HEK293T (cell line): Measurements from ENCODE around the gene CDH4.

Experiments used
- CTCF ChIA-PET: fragments of 350-600 bp; formaldehyde crosslinking; extraction: SDS; loops from one replicate; lab custom pipeline; 2021; ENCODE audit warnings: antibody characterized with exemption, inconsistent platforms; lab: Yijun Ruan, JAX
- POLR2A ChIA-PET: fragments of 350-600 bp; formaldehyde crosslinking; extraction: SDS; loops from one replicate; lab custom pipeline; 2020; ENCODE audit warnings: antibody characterized with exemption, inconsistent platforms; lab: Yijun Ruan, JAX
- DNase-seq: peaks from one replicate; pipeline ENCODE4 v3.0.0; 2012; ENCODE audit warnings: mixed read lengths; ENCODE audit errors: extremely low spot score
- ARNT ChIP-seq: fragments of 450-650 bp; IDR thresholded peaks from 2 replicates; pipeline ENCODE4 v1.6.1; 2017; ENCODE audit warnings: mild to moderate bottlenecking
- BHLHE40 ChIP-seq: fragments of 450-650 bp; IDR thresholded peaks from 2 replicates; pipeline ENCODE4 v1.6.1; 2016; ENCODE audit warnings: mild to moderate bottlenecking, moderate library complexity, borderline replicate concordance
- CTBP1 ChIP-seq: fragments of 450-650 bp; IDR thresholded peaks from 2 replicates; pipeline ENCODE4 v1.6.1; 2016; ENCODE audit warnings: borderline replicate concordance
- ELF4 ChIP-seq: fragments of 450-650 bp; IDR thresholded peaks from 2 replicates; pipeline ENCODE4 v1.6.1; 2017; ENCODE audit warnings: antibody characterized with exemption
- FOXA1 ChIP-seq: fragments of 450-650 bp; IDR thresholded peaks from 2 replicates; pipeline ENCODE4 v1.6.1; 2016; ENCODE audit warnings: mild to moderate bottlenecking
- FOXK2 ChIP-seq: fragments of 450-650 bp; IDR thresholded peaks from 2 replicates; pipeline ENCODE4 v1.6.1; 2016; ENCODE audit warnings: mild to moderate bottlenecking
- FOXM1 ChIP-seq: fragments of 450-650 bp; IDR thresholded peaks from 2 replicates; pipeline ENCODE4 v1.6.1; 2017; ENCODE audit warnings: mild to moderate bottlenecking, borderline replicate concordance
- HDGF ChIP-seq: fragments of 450-650 bp; IDR thresholded peaks from 2 replicates; pipeline ENCODE4 v1.6.1; 2017; ENCODE audit warnings: antibody characterized with exemption, borderline replicate concordance
- L3MBTL2 ChIP-seq: fragments of 450-650 bp; conservative IDR thresholded peaks from 2 replicates; pipeline ENCODE4 v1.6.1; 2016; ENCODE audit warnings: mild to moderate bottlenecking
- LEF1 ChIP-seq: fragments of 450-650 bp; IDR thresholded peaks from 2 replicates; pipeline ENCODE4 v1.6.1; 2017; ENCODE audit warnings: mild to moderate bottlenecking, borderline replicate concordance
- NFRKB ChIP-seq: fragments of 450-650 bp; IDR thresholded peaks from 2 replicates; pipeline ENCODE4 v1.6.1; 2016; ENCODE audit warnings: mild to moderate bottlenecking, moderate library complexity
- PKNOX1 ChIP-seq: fragments of 450-650 bp; IDR thresholded peaks from 2 replicates; pipeline ENCODE4 v1.6.1; 2016
- SP1 ChIP-seq: fragments of 450-650 bp; IDR thresholded peaks from 2 replicates; pipeline ENCODE4 v1.6.1; 2017
- SUZ12 ChIP-seq: fragments of 450-650 bp; IDR thresholded peaks from 2 replicates; pipeline ENCODE4 v1.6.1; 2016; ENCODE audit warnings: mild to moderate bottlenecking
- TARDBP ChIP-seq: fragments of 450-650 bp; IDR thresholded peaks from 2 replicates; pipeline ENCODE4 v1.6.1; 2016
- ZNF384 ChIP-seq: fragments of 450-650 bp; IDR thresholded peaks from 2 replicates; pipeline ENCODE4 v1.6.1; 2016

CDH4 gene

GRCh38 chr20:61419010-61419409 lies 166.9 kb downstream of the CDH4 start:
- CTCF ChIA-PET = no interaction called here
- POLR2A ChIA-PET = no interaction called here
- no peak for TF ChIP-seq SUZ12
- no peak for TF ChIP-seq TARDBP
- no peak for TF ChIP-seq PKNOX1
- no peak for DNase-seq

DNA sequence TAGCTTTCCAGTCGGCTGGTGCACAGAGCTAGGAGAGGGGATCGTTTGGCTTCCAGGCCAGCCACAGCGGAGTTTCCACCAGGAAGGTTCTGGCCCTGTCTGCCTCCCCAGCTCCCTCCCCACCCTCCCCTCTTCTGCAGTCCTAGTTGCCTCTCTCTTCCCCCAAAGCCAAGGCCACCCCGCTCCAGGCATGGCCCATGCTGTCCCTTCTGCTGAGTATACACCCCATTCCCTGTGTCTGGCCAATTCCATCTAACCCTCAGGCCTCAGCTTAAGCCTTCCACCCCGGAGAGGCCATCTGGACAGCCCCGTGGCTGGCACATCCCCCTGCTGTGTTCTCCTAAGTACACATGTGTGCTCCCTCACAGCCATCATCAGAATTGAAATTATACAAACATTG lies 167.4 kb downstream of the CDH4 start:
- ChIA-PET POLR2A (no interaction called here), CTCF (no interaction called here)
- TF ChIP-seq FOXM1 (no peak), FOXA1 (no peak), L3MBTL2 (no peak), TARDBP (no peak), ELF4 (no peak), ZNF384 (no peak)
- no peak for DNase-seq

GRCh38 chr20:61420056-61420455 lies 168.0 kb downstream of the CDH4 start:
- DNase-seq = no peak
- TF ChIP-seq SUZ12 (no peak), NFRKB (no peak), FOXK2 (no peak), BHLHE40 (no peak), ZNF384 (no peak), TARDBP (no peak), L3MBTL2 (no peak), CTBP1 (no peak), LEF1 (no peak), FOXA1 (no peak), ARNT (no peak), SP1 (no peak), PKNOX1 (no peak), FOXM1 (no peak), HDGF (no peak), ELF4 (no peak)
- POLR2A ChIA-PET = no interaction called here
- CTCF ChIA-PET = no interaction called here

DNA sequence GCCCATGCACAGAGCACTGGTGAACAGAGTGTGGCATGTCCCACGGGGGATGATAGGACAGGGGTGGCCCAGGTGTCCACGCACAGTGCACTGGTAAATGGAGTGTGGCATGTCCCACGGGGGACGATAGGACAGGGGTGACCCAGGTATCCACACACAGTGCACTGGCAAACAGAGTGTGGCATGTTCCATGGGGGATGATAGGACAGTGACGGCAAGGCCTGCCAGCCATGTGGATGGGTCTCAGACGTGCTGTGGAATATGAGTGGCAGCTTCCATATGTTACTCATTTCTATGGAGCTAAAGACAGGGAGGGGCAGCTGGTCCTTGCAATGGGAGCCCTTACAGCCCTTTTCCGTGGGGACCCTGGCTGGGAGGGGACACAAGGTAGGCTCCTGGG lies 168.7 kb downstream of the CDH4 start:
- ChIA-PET POLR2A (no interaction called here), CTCF (no interaction called here)
- no peak for DNase-seq
- TF ChIP-seq CTBP1 (no peak), ZNF384 (no peak), ELF4 (no peak), FOXM1 (no peak), HDGF (no peak), LEF1 (no peak), SP1 (no peak), NFRKB (no peak), FOXA1 (no peak), ARNT (no peak), L3MBTL2 (no peak), TARDBP (no peak), BHLHE40 (no peak), FOXK2 (no peak), PKNOX1 (no peak), SUZ12 (no peak)

GRCh38 chr20:61422636-61423425 lies 170.8 kb downstream of the CDH4 start:
- POLR2A ChIA-PET = no interaction called here
- TF ChIP-seq PKNOX1 (no peak), L3MBTL2 (no peak), SUZ12 (no peak), FOXA1 (no peak), TARDBP (no peak), LEF1 (no peak), ELF4 (no peak), FOXM1 (no peak), NFRKB (no peak)
- no peak for DNase-seq
- CTCF ChIA-PET = no interaction called here

DNA sequence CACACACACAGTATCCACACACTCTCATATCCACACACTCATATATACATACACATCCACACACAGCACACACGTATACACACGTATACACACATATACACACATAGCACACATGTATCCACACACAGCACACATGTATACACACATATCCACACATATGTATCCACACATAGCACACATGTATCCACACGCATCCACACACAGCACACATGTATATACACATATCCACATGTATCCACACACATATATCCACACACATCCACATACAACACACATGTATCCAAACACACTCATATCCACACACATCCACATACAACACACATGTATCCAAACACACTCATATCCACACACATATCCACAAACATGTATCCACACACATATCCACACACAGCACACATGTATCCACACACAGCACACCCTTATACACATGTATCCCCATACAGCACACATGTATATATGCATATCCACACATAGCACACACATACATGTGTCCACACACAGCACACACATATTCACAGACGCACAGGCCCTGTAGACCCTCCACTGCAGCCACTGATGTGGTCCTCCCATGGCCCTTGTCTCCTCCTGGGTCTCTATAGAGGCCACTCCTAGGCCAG lies 172.1 kb downstream of the CDH4 start:
- TF ChIP-seq FOXA1 = no peak
- TF ChIP-seq TARDBP = no peak
- TF ChIP-seq ELF4 = no peak
- no peak for TF ChIP-seq HDGF
- TF ChIP-seq FOXK2 = no peak
- TF ChIP-seq PKNOX1 = no peak
- no peak for TF ChIP-seq SP1
- no peak for TF ChIP-seq SUZ12
- POLR2A ChIA-PET = no interaction called here
- DNase-seq = no peak
- CTCF ChIA-PET = no interaction called here
